OCI-LY7 (cell line): ENCODE measurements around the gene DNAAF2. TPM values are rescaled to one million over a fixed set of nuclear protein-coding genes. Genes with fewer than 3 reads are reported as not detected.
"Not testable (repeated sequence)": the region's sequence is repeated elsewhere in the genome, so short reads cannot be mapped to it uniquely, and the experiment has no call there.

ENCODE experiments used
- BruUV-seq: library from RNA; stranded (reverse); fragments of 400-500 nt; replicated peaks from 2 replicates; lab custom pipeline; 2021; lab: Mats Ljungman, UMichigan
- CTCF ChIA-PET: fragments of 300-600 bp; sonication (Branson Sonifier 250); formaldehyde crosslinking; loops from one replicate; lab custom pipeline; 2022; ENCODE audit warnings: antibody characterized with exemption; ENCODE audit not compliant: unreplicated experiment; lab: Charles Lee
- POLR2A ChIA-PET: fragments of 300-600 bp; sonication (Branson Sonifier 250); formaldehyde crosslinking; loops from one replicate; lab custom pipeline; 2022; ENCODE audit warnings: antibody characterized with exemption; lab: Charles Lee
- DNase-seq: peaks from one replicate; pipeline ENCODE4 v3.0.0-alpha.2; 2015; ENCODE audit warnings: low spot score
- H2AFZ ChIP-seq: fragments of 200-600 bp; sonication (generic), shearing (Covaris generic); 2 replicates; pipeline ENCODE4 v1.6.1; 2014; ENCODE audit warnings: mild to moderate bottlenecking, antibody characterized with exemption, low read length, moderate library complexity
- H3K27ac ChIP-seq: fragments of 200-600 bp; sonication (generic); 2 replicates; pipeline ENCODE4 v1.5.1; 2014; ENCODE audit warnings: mixed run types, low read depth, mild to moderate bottlenecking, moderate library complexity, low read length, inconsistent platforms; ENCODE audit not compliant: poor library complexity, severe bottlenecking
- H3K36me3 ChIP-seq: fragments of 200-600 bp; sonication (generic); 2 replicates; pipeline ENCODE4 v1.6.1; 2014; ENCODE audit warnings: mild to moderate bottlenecking, antibody characterized with exemption, low read length, moderate library complexity, mixed read lengths; ENCODE audit not compliant: insufficient read depth
- H3K4me1 ChIP-seq: fragments of 200-600 bp; sonication (generic); 2 replicates; pipeline ENCODE4 v1.5.1; 2014; ENCODE audit warnings: mild to moderate bottlenecking, low read length; ENCODE audit not compliant: insufficient read depth, poor library complexity, severe bottlenecking
- H3K4me2 ChIP-seq: fragments of 200-600 bp; sonication (generic); 2 replicates; pipeline ENCODE4 v1.6.1; 2014; ENCODE audit warnings: mild to moderate bottlenecking, low read length
- H3K4me3 ChIP-seq: fragments of 200-600 bp; sonication (generic); 2 replicates; pipeline ENCODE4 v1.5.1; 2014; ENCODE audit warnings: mild to moderate bottlenecking, low read depth, low read length; ENCODE audit not compliant: poor library complexity, severe bottlenecking
- H3K79me2 ChIP-seq: fragments of 200-600 bp; sonication (generic); 2 replicates; pipeline ENCODE4 v1.6.1; 2016; ENCODE audit warnings: low read depth, mild to moderate bottlenecking, low read length, moderate library complexity, mixed read lengths; ENCODE audit not compliant: insufficient read depth
- H3K9me2 ChIP-seq: fragments of 200-600 bp; sonication (generic); 2 replicates; pipeline ENCODE4 v1.6.1; 2016; ENCODE audit warnings: mild to moderate bottlenecking, low read length, mixed read lengths; ENCODE audit not compliant: insufficient read depth
- H3K9me3 ChIP-seq: fragments of 200-600 bp; sonication (generic); 2 replicates; pipeline ENCODE4 v1.6.1; 2014; ENCODE audit warnings: mild to moderate bottlenecking, mixed run types, low read length, mixed read lengths
- H4K20me1 ChIP-seq: fragments of 200-600 bp; sonication (generic); 2 replicates; pipeline ENCODE4 v1.6.1; 2014; ENCODE audit warnings: mild to moderate bottlenecking, antibody characterized with exemption, low read length, moderate library complexity, mixed read lengths; ENCODE audit not compliant: insufficient read depth
- CTCF ChIP-seq: fragments of 200-600 bp; sonication (generic); conservative IDR thresholded peaks from 2 replicates; pipeline ENCODE4 v1.5.1; 2014; ENCODE audit warnings: mild to moderate bottlenecking, antibody characterized with exemption, low read length, moderate library complexity, mixed read lengths
- EZH2phosphoT487 ChIP-seq: fragments of 200-600 bp; sonication (generic); IDR thresholded peaks from 2 replicates; pipeline ENCODE4 v1.6.1; 2018; ENCODE audit warnings: low read depth, borderline replicate concordance, mild to moderate bottlenecking, mixed run types, antibody characterized with exemption, low read length, moderate library complexity, mixed read lengths
- intact Hi-C: fragments of 100-400 bp; cut with micrococcal nuclease; formaldehyde crosslinking; loops from one replicate; pipeline ENCODE4 v1.10.0; 2022; ENCODE audit not compliant: unreplicated experiment
- total RNA-seq, 2 experiments: library from RNA; depleted of rRNA in 1 of 2; stranded (reverse); fragments of >200 nt in 1 of 2; shearing (Covaris generic) in 1 of 2; gene quantifications; 2 replicates each; pipeline ENCODE4 v1.2.3, GENCODE V29; 2014 to 2022

The DNAAF2 gene
- total RNA-seq, 2 experiments from 2014 or later, result 9.7 to 14.7 TPM

GRCh38 chr14:49619730-49620129, 15.3 kb downstream of the DNAAF2 start:
- Histone ChIP-seq H3K36me3 (peaks cover 81% of the 10 kb centered on the region), H3K79me2 (peaks cover 80% of the 10 kb centered on the region), H4K20me1 (peaks cover 42% of the 10 kb centered on the region), H3K4me3 (peak overlapping the region; percentile 88), H3K27ac (peak overlapping the region; percentile 85), H3K9me3 (no peaks in the 10 kb centered on the region), H3K4me2 (peak overlapping the region; percentile 82), H2AFZ (0 out of 2 replicates have a peak overlapping the region, but pooled peaks have one; percentile 19), H3K4me1 (peaks cover 44% of the 10 kb centered on the region), H3K9me2 (no peaks in the 10 kb centered on the region)
- ChIA-PET POLR2A (interaction anchor here (0.7 to 6.5 kb wide), 14 partner anchors 8 to 575 kb away, joined by 3 to 62 read pairs (median 6); partner anchors contain the start of genes DNAAF2, LRR1 and RPS29), CTCF (interaction anchor here (1.0 kb wide), 1 partner anchor 32 kb away, joined by 3 read pairs; no protein-coding TSS in a partner anchor)
- TF ChIP-seq CTCF (no peak), EZH2phosphoT487 (no peak)
- intact Hi-C loops, result loop anchor here (1.0 to 5.0 kb wide), 4 partner anchors 15 to 353 kb away; partner anchors contain the start of genes DNAAF2 and RPS29
- BruUV-seq, result no TSS peak
- no peak for DNase-seq

GRCh38 chr14:49619273-49619672, 15.8 kb downstream of the DNAAF2 start:
- H3K79me2 ChIP-seq, result peaks cover 79% of the 10 kb centered on the region
- H3K36me3 ChIP-seq, result peaks cover 82% of the 10 kb centered on the region
- POLR2A ChIA-PET, result interaction anchor here (1.6 to 6.5 kb wide), 4 partner anchors 14 to 34 kb away, joined by 12 to 62 read pairs (median 28); partner anchors contain the start of genes DNAAF2, LRR1 and RPS29
- H3K9me3 ChIP-seq, DNase-seq, intact Hi-C loops, BruUV-seq, H2AFZ ChIP-seq, H3K9me2 ChIP-seq, CTCF ChIA-PET: not testable (repeated sequence)
- peak overlapping the region; percentile 88 for H3K4me3 ChIP-seq
- H3K4me1 ChIP-seq, result peaks cover 41% of the 10 kb centered on the region
- peaks cover 39% of the 10 kb centered on the region for H4K20me1 ChIP-seq
- H3K27ac ChIP-seq, result peak overlapping the region; percentile 85
- peak overlapping the region; percentile 82 for H3K4me2 ChIP-seq

DNA sequence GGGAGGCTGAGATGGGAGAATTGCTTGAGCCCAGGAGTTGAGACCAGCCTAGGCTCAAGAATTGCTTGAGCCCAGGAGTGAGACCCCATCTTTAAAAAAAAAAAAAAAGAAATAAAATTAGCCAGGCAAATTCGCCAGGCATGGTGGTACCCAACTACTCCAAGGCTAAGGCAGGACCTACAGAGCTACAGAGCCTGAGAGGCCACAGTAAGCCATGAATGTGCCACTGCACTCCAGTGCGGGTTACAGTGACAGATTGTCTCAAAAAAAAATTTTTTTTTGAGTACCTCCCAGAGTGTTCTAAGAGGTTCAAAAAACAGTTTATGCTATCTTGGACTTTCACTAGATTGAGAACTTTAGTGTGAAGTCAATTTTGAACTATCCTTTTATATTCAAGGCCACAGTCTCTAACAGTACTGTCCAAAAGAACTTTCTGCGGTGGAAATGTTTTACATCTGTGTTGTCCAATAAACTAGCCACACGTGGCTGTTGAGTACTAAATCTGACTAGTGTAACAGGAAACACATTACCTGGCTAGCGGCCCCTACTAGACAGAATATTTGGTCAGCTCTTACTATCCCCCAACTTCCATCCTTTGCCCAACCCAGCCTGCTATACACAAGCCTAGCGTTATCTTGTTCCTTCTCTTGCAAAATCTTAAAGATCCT, 17.1 kb downstream of the DNAAF2 start:
- no TSS peak for BruUV-seq
- Histone ChIP-seq H3K4me3 (peak overlapping the region; percentile 88), H3K27ac (no peak overlapping the region), H4K20me1 (peaks cover 31% of the 10 kb centered on the region), H2AFZ (no peak overlapping the region), H3K4me2 (peak overlapping the region; percentile 82), H3K9me3 (no peaks in the 10 kb centered on the region), H3K9me2 (no peaks in the 10 kb centered on the region), H3K79me2 (peaks cover 74% of the 10 kb centered on the region), H3K4me1 (peaks cover 28% of the 10 kb centered on the region), H3K36me3 (peaks cover 79% of the 10 kb centered on the region)
- ChIA-PET CTCF (no interaction called here), POLR2A (interaction anchor here (1.3 to 1.9 kb wide), 2 partner anchors 12 to 23 kb away, joined by 6 to 7 read pairs; no protein-coding TSS in a partner anchor)
- no peak for DNase-seq
- TF ChIP-seq CTCF, result no peak
- no peak for TF ChIP-seq EZH2phosphoT487
- intact Hi-C loops, result no loop called here
